ENCODE data around the gene C1orf105. TPM values are rescaled to one million over a fixed set of nuclear protein-coding genes. Genes with fewer than 3 reads are reported as not detected.
"Not testable (repeated sequence)": the region's sequence is repeated elsewhere in the genome, so short reads cannot be mapped to it uniquely, and the experiment has no call there.

C1orf105 gene
- total RNA-seq, 1 donor from 2014 or later = not detected

GRCh38 chr1:172430128-172430454 lies 9.6 kb downstream of the C1orf105 start:
- TF ChIP-seq CTCF (IDR thresholded peaks at IDR 0.05) (no peak), EZH2phosphoT487 (IDR thresholded peaks at IDR 0.05) (no peak), EZH2 (IDR thresholded peaks at IDR 0.05) (no peak)
- Histone ChIP-seq H3K27ac (no peak overlapping the region), H3K9ac (no peak overlapping the region), H3K4me2 (no peak overlapping the region), H4K20me1 (ENCODE audit: low read depth) (no peaks in the 10 kb centered on the region), H3K9me3 (ENCODE audit: low read depth) (no peaks in the 10 kb centered on the region), H2AFZ (replicated peaks) (no peak overlapping the region), H3K4me1 (peaks cover 14% of the 10 kb centered on the region), H3K4me3 (no peak overlapping the region), H3F3A (ENCODE audit: low read depth) (no peaks in the 10 kb centered on the region), H3K36me3 (no peaks in the 10 kb centered on the region), H3K79me2 (ENCODE audit: low read depth) (peaks cover 2% of the 10 kb centered on the region), H3K27me3 (no peaks in the 10 kb centered on the region)
- Mint-ChIP-seq H3K4me1 (no peaks in the 10 kb centered on the region), H3K9me3 (peaks cover 16% of the 10 kb centered on the region), H3K4me3 (no peak overlapping the region), H3K36me3 (peaks cover 10% of the 10 kb centered on the region), H3K27me3 (ENCODE audit: insufficient read depth, low read depth) (no peaks in the 10 kb centered on the region), H3K27ac (no peak overlapping the region)
- DNase-seq (ENCODE audit: low spot score) = no peak

GRCh38 chr1:172431204-172431603 lies 10.7 kb downstream of the C1orf105 start:
- H3K36me3 Mint-ChIP-seq = peaks cover 16% of the 10 kb centered on the region
- no peaks in the 10 kb centered on the region for H3K27me3 Mint-ChIP-seq (ENCODE audit: insufficient read depth, low read depth)
- H3K27ac Mint-ChIP-seq = no peak overlapping the region
- no peaks in the 10 kb centered on the region for H3K36me3 ChIP-seq
- H3K27ac ChIP-seq = no peak overlapping the region
- no peaks in the 10 kb centered on the region for H3K9me3 ChIP-seq (ENCODE audit: low read depth)
- H3K4me3 ChIP-seq = no peak overlapping the region
- no peaks in the 10 kb centered on the region for H4K20me1 ChIP-seq (ENCODE audit: low read depth)
- H3F3A ChIP-seq (ENCODE audit: low read depth) = no peaks in the 10 kb centered on the region
- H2AFZ ChIP-seq (replicated peaks) = no peak overlapping the region
- no peak for DNase-seq (ENCODE audit: low spot score)
- no peak overlapping the region for H3K4me3 Mint-ChIP-seq
- H3K4me2 ChIP-seq = peak overlapping the region; percentile 13
- H3K4me1 Mint-ChIP-seq = no peaks in the 10 kb centered on the region
- no peaks in the 10 kb centered on the region for H3K27me3 ChIP-seq
- TF ChIP-seq EZH2phosphoT487 (IDR thresholded peaks at IDR 0.05) = no peak
- TF ChIP-seq EZH2 (IDR thresholded peaks at IDR 0.05) = no peak
- TF ChIP-seq CTCF (IDR thresholded peaks at IDR 0.05) = no peak
- H3K9ac ChIP-seq = no peak overlapping the region
- H3K4me1 ChIP-seq = peaks cover 10% of the 10 kb centered on the region
- peaks cover 26% of the 10 kb centered on the region for H3K9me3 Mint-ChIP-seq
- peaks cover 4% of the 10 kb centered on the region for H3K79me2 ChIP-seq (ENCODE audit: low read depth)

GRCh38 chr1:172431721-172432192 lies 11.3 kb downstream of the C1orf105 start:
- Histone ChIP-seq H3K4me3 (no peak overlapping the region), H2AFZ (replicated peaks) (no peak overlapping the region), H3F3A (ENCODE audit: low read depth) (no peaks in the 10 kb centered on the region), H3K27me3 (no peaks in the 10 kb centered on the region), H3K79me2 (ENCODE audit: low read depth) (peaks cover 4% of the 10 kb centered on the region), H3K4me2 (peak overlapping the region; percentile 35), H4K20me1 (ENCODE audit: low read depth) (no peaks in the 10 kb centered on the region), H3K9me3 (ENCODE audit: low read depth) (no peaks in the 10 kb centered on the region), H3K27ac (no peak overlapping the region), H3K36me3 (no peaks in the 10 kb centered on the region), H3K9ac (no peak overlapping the region), H3K4me1 (peaks cover 9% of the 10 kb centered on the region)
- Mint-ChIP-seq H3K36me3 (peaks cover 16% of the 10 kb centered on the region), H3K27ac (no peak overlapping the region), H3K4me1 (no peaks in the 10 kb centered on the region), H3K27me3 (ENCODE audit: insufficient read depth, low read depth) (no peaks in the 10 kb centered on the region), H3K4me3 (no peak overlapping the region), H3K9me3 (peaks cover 26% of the 10 kb centered on the region)
- DNase-seq (ENCODE audit: low spot score) = no peak
- TF ChIP-seq EZH2 (IDR thresholded peaks at IDR 0.05) (no peak), CTCF (IDR thresholded peaks at IDR 0.05) (no peak), EZH2phosphoT487 (IDR thresholded peaks at IDR 0.05) (no peak)

- DNase-seq (ENCODE audit: low spot score); H3K4me3 Mint-ChIP-seq; H3K27me3 ChIP-seq; H4K20me1 ChIP-seq (ENCODE audit: low read depth); H3F3A ChIP-seq (ENCODE audit: low read depth); H3K27ac Mint-ChIP-seq; H3K4me1 ChIP-seq; H3K4me1 Mint-ChIP-seq; H3K27ac ChIP-seq; H3K4me2 ChIP-seq; H2AFZ ChIP-seq (replicated peaks); H3K9ac ChIP-seq; H3K27me3 Mint-ChIP-seq (ENCODE audit: insufficient read depth, low read depth); H3K36me3 ChIP-seq; H3K9me3 ChIP-seq (ENCODE audit: low read depth); H3K4me3 ChIP-seq: not testable (repeated sequence)
- Mint-ChIP-seq H3K36me3 (peaks cover 40% of the 10 kb centered on the region), H3K9me3 (peaks cover 29% of the 10 kb centered on the region)
- H3K79me2 ChIP-seq (ENCODE audit: low read depth) = peaks cover 22% of the 10 kb centered on the region
Observed at GRCh38 chr1:172437183-172437582, 16.7 kb downstream of the C1orf105 start.

Measured in neural progenitor cell (in vitro differentiated cells).